AG09309 (cell line): Measurements from ENCODE around the gene MAGI2.

Experiments used
- DNase-seq: peaks from one replicate; pipeline ENCODE4 v3.0.0-alpha.2; 2010; ENCODE audit warnings: low read depth
- H3K4me3 ChIP-seq: 2 replicates; pipeline ENCODE4 v1.5.1; 2011; ENCODE audit warnings: mild to moderate bottlenecking, low read depth, low read length, moderate library complexity; ENCODE audit not compliant: control insufficient read depth
- CTCF ChIP-seq: IDR thresholded peaks from 2 replicates; pipeline ENCODE4 v1.5.1; 2011; ENCODE audit warnings: mild to moderate bottlenecking, low read depth, low read length, inconsistent platforms; ENCODE audit not compliant: insufficient read depth, control insufficient read depth; ENCODE audit errors: missing control alignments

The MAGI2 gene

GRCh38 chr7:79096361-79096805, 357.1 kb downstream of the MAGI2 start:
- TF ChIP-seq CTCF = no peak
- no peak overlapping the region for H3K4me3 ChIP-seq
- no peak for DNase-seq

GRCh38 chr7:79093421-79093820, 360.0 kb downstream of the MAGI2 start:
- no peak overlapping the region for H3K4me3 ChIP-seq
- TF ChIP-seq CTCF = no peak
- DNase-seq = no peak

- DNase-seq = peak; percentile 78
- no peak for TF ChIP-seq CTCF
- no peak overlapping the region for H3K4me3 ChIP-seq
Observed at GRCh38 chr7:79091661-79092060, 361.8 kb downstream of the MAGI2 start.

- no peak overlapping the region for H3K4me3 ChIP-seq
Observed at GRCh38 chr7:79091011-79091410, 362.5 kb downstream of the MAGI2 start.

GRCh38 chr7:79090543-79090942, 362.9 kb downstream of the MAGI2 start:
- DNase-seq = no peak
- TF ChIP-seq CTCF = no peak
- no peak overlapping the region for H3K4me3 ChIP-seq

More at GRCh38 chr7:79091011-79091410, 362.5 kb downstream of the MAGI2 start:
- no peak for TF ChIP-seq CTCF
- no peak for DNase-seq

- no peak for TF ChIP-seq CTCF
- H3K4me3 ChIP-seq = no peak overlapping the region
- DNase-seq = no peak
Observed at GRCh38 chr7:79084423-79084822, 369.0 kb downstream of the MAGI2 start.

- DNase-seq = no peak
- no peak overlapping the region for H3K4me3 ChIP-seq
- TF ChIP-seq CTCF = no peak
Observed at GRCh38 chr7:79079919-79080554, 373.4 kb downstream of the MAGI2 start.
